Epithelial cell of esophagus (primary cell): ENCODE measurements around the gene GPR143.
A peak's percentile ranks its signal among the peaks of the same experiment; 100 is the strongest.

Source experiments
- DNase-seq: peaks from one replicate; pipeline ENCODE4 v3.0.0; 2010; ENCODE audit warnings: low read depth
- H3K4me3 ChIP-seq: 2 replicates; pipeline ENCODE4 v1.5.1; 2011; ENCODE audit warnings: mild to moderate bottlenecking, low read length, control low read depth
- TF ChIP-seq, protein P1 (sequence below): IDR thresholded peaks from 2 replicates; pipeline ENCODE4 v1.5.1; 2011; ENCODE audit warnings: low read depth, mild to moderate bottlenecking, low read length, control low read depth, inconsistent platforms; ENCODE audit not compliant: insufficient read depth; ENCODE audit errors: missing control alignments

GPR143 gene

DNA sequence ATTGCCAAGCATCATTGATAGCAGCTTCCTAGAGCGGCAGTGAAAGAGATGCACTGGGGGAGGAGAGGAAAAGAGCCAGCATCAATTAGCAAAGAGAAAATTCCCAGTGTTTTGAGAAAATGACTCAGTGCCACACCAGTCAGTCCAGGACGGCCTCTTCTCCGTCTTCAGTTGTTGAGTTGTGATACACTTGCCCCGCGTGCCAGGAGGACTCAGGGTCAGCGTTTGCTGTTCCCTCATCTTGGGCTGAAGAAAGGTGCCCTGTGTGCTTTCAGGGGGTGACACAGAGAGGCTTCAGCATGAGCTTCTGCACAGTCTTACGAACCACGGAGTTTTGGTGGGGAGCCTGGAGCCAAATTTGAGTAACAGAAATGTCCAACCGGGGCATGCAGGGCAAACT is 82.3 kb downstream of the GPR143 start:
- no peak overlapping the region for H3K4me3 ChIP-seq
- TF ChIP-seq, protein P1, sequence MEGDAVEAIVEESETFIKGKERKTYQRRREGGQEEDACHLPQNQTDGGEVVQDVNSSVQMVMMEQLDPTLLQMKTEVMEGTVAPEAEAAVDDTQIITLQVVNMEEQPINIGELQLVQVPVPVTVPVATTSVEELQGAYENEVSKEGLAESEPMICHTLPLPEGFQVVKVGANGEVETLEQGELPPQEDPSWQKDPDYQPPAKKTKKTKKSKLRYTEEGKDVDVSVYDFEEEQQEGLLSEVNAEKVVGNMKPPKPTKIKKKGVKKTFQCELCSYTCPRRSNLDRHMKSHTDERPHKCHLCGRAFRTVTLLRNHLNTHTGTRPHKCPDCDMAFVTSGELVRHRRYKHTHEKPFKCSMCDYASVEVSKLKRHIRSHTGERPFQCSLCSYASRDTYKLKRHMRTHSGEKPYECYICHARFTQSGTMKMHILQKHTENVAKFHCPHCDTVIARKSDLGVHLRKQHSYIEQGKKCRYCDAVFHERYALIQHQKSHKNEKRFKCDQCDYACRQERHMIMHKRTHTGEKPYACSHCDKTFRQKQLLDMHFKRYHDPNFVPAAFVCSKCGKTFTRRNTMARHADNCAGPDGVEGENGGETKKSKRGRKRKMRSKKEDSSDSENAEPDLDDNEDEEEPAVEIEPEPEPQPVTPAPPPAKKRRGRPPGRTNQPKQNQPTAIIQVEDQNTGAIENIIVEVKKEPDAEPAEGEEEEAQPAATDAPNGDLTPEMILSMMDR, result no peak
- no peak for DNase-seq

DNA sequence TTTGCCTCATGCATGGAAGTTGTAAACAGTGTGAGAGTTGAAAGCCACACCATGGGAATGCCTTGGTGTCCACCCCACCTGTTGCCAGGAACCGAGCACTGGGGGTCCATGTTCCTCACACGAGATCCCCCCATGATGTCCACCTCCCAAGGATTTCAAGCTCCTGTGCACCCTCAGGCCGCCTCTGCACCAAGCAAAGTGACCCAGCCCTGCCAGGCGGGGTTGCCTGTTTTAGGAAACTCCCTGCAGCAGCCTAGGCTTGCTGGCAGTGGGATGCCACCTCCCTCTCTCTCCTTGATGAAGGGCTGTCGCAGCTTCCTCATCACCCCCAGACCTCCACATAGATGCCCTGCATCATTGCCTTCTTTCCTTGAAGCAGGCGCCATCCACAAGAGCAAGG is 82.8 kb downstream of the GPR143 start:
- no peak for DNase-seq
- no peak overlapping the region for H3K4me3 ChIP-seq
- TF ChIP-seq, protein P1, result no peak

DNA sequence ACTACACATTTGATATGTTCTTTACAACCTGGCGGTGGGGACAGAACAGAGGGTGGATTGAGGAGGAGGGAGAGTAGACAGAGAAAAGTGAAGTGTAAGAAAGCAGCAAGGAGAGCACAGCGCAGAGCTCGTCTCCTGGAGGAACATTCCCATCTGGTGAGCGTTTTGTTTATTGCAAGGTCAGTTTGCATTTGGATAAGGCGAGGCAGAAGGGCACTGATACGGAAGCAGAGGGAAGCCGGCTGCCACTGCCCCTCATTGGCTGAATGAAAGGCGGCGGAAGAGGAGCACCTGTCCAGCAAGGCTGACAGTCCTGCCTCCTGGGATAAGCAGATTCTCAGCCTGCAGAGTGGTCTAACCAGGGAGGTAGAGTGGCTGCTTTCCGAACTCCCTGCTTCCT is 83.2 kb downstream of the GPR143 start:
- DNase-seq, result no peak
- no peak overlapping the region for H3K4me3 ChIP-seq
- TF ChIP-seq, protein P1, result peak; percentile 5

DNA sequence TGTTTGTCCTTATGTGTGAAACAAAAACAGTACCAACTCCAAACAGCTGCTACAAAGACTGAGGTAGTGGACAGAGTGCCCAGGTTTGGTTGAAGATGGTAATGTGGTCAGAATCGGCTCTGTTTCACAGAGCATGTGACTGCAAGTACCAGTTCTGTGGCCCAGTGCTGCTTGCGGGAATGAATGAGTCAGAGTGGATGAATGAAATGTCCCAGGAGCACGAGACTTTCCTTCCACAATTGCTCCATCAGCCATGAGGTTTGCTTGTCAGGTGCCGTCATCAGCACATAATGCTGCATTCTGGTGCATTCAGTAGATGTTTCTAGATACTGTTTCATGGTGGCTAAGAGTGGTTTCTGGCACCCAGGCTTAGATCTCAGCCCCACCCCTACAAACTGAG is 84.2 kb downstream of the GPR143 start:
- H3K4me3 ChIP-seq, result no peak overlapping the region
- peak; percentile 61 for DNase-seq
- TF ChIP-seq, protein P1, result no peak

DNA sequence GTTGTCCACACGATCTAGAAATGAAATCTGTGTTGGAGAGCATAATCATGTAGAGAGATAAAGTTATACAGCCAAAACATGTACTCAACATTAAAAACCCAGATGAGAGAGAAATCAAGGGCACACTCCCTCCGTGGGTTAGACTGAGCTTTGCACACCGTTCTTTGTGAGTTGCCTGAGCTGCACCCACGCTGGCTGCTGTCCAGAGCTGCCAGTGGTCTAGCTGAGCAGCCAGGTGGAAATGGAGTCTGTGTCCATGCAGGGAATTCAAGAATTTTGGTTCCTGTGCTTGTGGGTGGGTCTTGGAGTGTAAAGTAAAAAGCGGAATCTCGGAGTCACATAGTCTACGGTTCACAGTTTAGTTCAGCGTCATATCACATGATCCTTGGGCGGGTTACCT is 84.6 kb downstream of the GPR143 start:
- no peak overlapping the region for H3K4me3 ChIP-seq
- DNase-seq, result no peak
- TF ChIP-seq, protein P1, result no peak

DNA sequence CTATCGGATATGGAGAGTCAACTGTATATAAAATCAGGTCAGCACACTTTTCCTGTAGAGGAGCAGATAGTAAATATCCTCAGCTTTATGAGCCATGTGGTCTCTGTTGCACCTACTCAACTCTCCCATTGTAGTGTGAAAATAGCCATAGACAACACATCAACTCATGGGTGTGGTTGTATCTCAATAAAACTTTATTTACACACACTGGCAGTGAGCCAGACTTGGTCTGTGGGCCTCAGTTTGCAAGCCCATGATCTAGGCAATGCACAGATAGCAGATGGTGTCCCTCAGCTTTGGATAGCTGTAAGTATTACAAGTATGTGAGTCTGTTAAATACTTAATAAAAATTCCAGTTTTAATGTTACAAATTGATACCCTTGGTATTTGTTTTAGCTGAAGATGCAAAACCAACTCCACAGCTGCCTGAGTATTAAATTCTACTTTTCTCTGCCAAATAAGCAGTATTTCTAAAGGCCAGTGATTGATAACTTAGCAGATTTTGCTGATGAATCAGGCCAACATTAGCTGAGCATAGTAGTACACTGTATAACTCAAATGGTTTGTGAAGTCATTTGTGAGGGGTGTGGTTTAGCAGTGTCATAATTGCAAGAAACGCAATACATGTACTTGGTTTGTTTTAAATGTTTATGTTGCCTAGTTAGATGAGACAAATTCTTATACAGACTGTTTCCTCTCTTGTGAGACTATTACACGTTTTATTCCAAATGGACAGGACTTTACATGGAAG is 87.3 kb downstream of the GPR143 start:
- TF ChIP-seq, protein P1, result no peak
- no peak overlapping the region for H3K4me3 ChIP-seq

More for the DNA sequence above, 87.3 kb downstream of the GPR143 start:
- no peak for DNase-seq
